ENCODE measurements around the gene TANGO6. TPM values are rescaled to one million over a fixed set of nuclear protein-coding genes. Genes with fewer than 3 reads are reported as not detected.

Gene TANGO6
- total and polyA plus RNA-seq, 2 of the 8 experiments (the other 6 are each of a cell fraction or from before 2014, with no cell fraction given): 5.0 to 19.5 TPM

DNA sequence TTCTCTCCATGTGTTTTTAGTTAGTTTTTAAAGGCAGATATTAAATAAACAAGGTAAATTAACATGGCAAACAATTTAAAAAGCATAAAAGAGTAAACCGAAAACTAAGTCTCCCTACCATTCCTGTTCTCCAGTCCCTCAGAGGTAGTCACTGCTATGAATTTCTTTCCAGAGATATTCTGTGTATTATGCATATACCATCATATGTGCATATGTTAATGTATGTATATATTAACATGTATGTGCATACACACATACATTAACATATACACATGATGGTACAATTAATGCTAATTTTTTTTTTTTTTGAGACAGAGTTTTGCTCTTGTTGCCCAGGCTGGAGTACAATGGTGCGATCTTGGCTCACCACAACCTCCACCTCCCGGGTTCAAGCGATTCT, 32.5 kb downstream of the TANGO6 start:
- ChIA-PET POLR2A (ENCODE audit: partially characterized antibody) (no interaction called here), CTCF (ENCODE audit: partially characterized antibody) (no interaction called here)
- FAIRE-seq (no peak), DNase-seq (ENCODE audit: low read depth in 1 of 2, low spot score in 2 of 2) (no peak)
- no peak overlapping the region for H2AFZ ChIP-seq (ENCODE audit: low read length)
- H3K4me3 ChIP-seq (ENCODE audit: extremely low read depth in 1 of 4, insufficient read depth in 2 of 4, low read depth in 3 of 4, low read length in 4 of 4): no peak overlapping the region
- no peak overlapping the region for H3K27ac ChIP-seq (ENCODE audit: low read depth, low read length)
- 97% methylated on average over 4 of the region's 4 CpGs; no CpG with 5 or more reads in 1 of the 2 experiments for WGBS, 2 experiments (ENCODE audit: extremely low coverage in 1 of 2, insufficient coverage in 1 of 2, insufficient read length in 1 of 2, insufficient replicate concordance in 2 of 2, low coverage in 1 of 2, low lambda C conversion rate in 2 of 2, missing lambda C conversion rate in 1 of 2)
- H2BK20ac ChIP-seq (ENCODE audit: low read length): no peak overlapping the region
- H2BK12ac ChIP-seq (ENCODE audit: low read depth, low read length): no peak overlapping the region
- H3K56ac ChIP-seq (replicated peaks; ENCODE audit: insufficient read length, low read depth, low read length): no peak overlapping the region
- no peaks in the 10 kb centered on the region for H3K23me2 ChIP-seq (ENCODE audit: low read depth, low read length)
- no peak overlapping the region for H3K18ac ChIP-seq (ENCODE audit: extremely low read depth, low read length)
- H4K8ac ChIP-seq (ENCODE audit: extremely low read depth, insufficient read depth, low read length): no peak overlapping the region
- H2BK5ac ChIP-seq (ENCODE audit: low read depth, low read length): no peak overlapping the region
- H3K4me1 ChIP-seq (replicated peaks in 1 of 4; ENCODE audit: control insufficient read depth in 3 of 4, insufficient read depth in 4 of 4, low read length in 3 of 4): no peaks in the 10 kb centered on the region
- no peaks in the 10 kb centered on the region for H3K27me3 ChIP-seq (replicated peaks in 1 of 4; ENCODE audit: control insufficient read depth in 3 of 4, extremely low read depth in 1 of 4, insufficient read depth in 3 of 4, low read length in 3 of 4)
- H3K9me3 ChIP-seq (ENCODE audit: insufficient read depth in 2 of 2, low read depth in 1 of 2, low read length in 1 of 2): no peaks in the 10 kb centered on the region
- no peak overlapping the region for H3K4me2 ChIP-seq (ENCODE audit: insufficient read depth in 1 of 2, low read depth in 2 of 2, low read length in 2 of 2)
- H4K91ac ChIP-seq (replicated peaks; ENCODE audit: insufficient read length, low read length): no peak overlapping the region
- no peaks in the 10 kb centered on the region for H4K20me1 ChIP-seq (replicated peaks in 1 of 2; ENCODE audit: control insufficient read depth in 1 of 2, insufficient read depth in 2 of 2, low read length in 2 of 2)
- no peak overlapping the region for H3K14ac ChIP-seq (ENCODE audit: insufficient read length)
- H3K79me1 ChIP-seq (ENCODE audit: low read depth, low read length): no peaks in the 10 kb centered on the region
- H3K4ac ChIP-seq (replicated peaks; ENCODE audit: insufficient read length, low read depth, low read length): no peak overlapping the region
- H2AK5ac ChIP-seq (ENCODE audit: low read depth, low read length): no peak overlapping the region
- no peak overlapping the region for H4K5ac ChIP-seq (ENCODE audit: insufficient read length, low read depth, low read length)
- H3K79me2 ChIP-seq (ENCODE audit: control insufficient read depth in 1 of 2, insufficient read depth in 2 of 2, low read length in 2 of 2): no peaks in the 10 kb centered on the region
- H2BK15ac ChIP-seq (ENCODE audit: low read length): no peak overlapping the region
- H3K36me3 ChIP-seq (ENCODE audit: control insufficient read depth in 2 of 4, insufficient read depth in 4 of 4, low read length in 3 of 4): peaks cover 0 to 7% (median 2%) of the 10 kb centered on the region in 4 experiments; a peak in 2 of 8 replicates
- no peak overlapping the region for H3K9ac ChIP-seq (replicated peaks in 1 of 4; ENCODE audit: extremely low read depth in 1 of 4, low read depth in 3 of 4, low read length in 3 of 4)
- H3K23ac ChIP-seq (ENCODE audit: insufficient read length): no peak overlapping the region
- no peak overlapping the region for H2BK120ac ChIP-seq (replicated peaks; ENCODE audit: low read depth, low read length)
- TF ChIP-seq POU5F1 (IDR thresholded peaks at IDR 0.05; ENCODE audit: low read depth, low read length) (no peak), FOSL1 (IDR thresholded peaks at IDR 0.05; ENCODE audit: insufficient read depth, low read depth, low read length) (no peak), KDM5A (IDR thresholded peaks at IDR 0.05; ENCODE audit: low read length) (no peak), SUZ12 (IDR thresholded peaks at IDR 0.05; ENCODE audit: low read length) (no peak), SIRT6 (IDR thresholded peaks at IDR 0.05; ENCODE audit: low read length) (no peak), RBBP5 (IDR thresholded peaks at IDR 0.05; ENCODE audit: borderline replicate concordance, low read depth, low read length) (no peak), SP1 (IDR thresholded peaks at IDR 0.05; ENCODE audit: low read depth, low read length) (no peak), CHD1 (IDR thresholded peaks at IDR 0.05; ENCODE audit: low read depth, low read length) (no peak), BRCA1 (IDR thresholded peaks at IDR 0.05; ENCODE audit: low read depth, low read length) (no peak), SIN3A (conservative IDR thresholded peaks at IDR 0.05 in 1 of 2, IDR thresholded peaks at IDR 0.05 in 1 of 2; ENCODE audit: low read depth in 1 of 2, low read length in 2 of 2) (no peak), ATF2 (IDR thresholded peaks at IDR 0.05; ENCODE audit: low read length) (no peak), TAF7 (optimal IDR thresholded peaks at IDR 0.05; ENCODE audit: borderline replicate concordance, low read depth, low read length) (no peak), MAFK (IDR thresholded peaks at IDR 0.05; ENCODE audit: low read depth, low read length) (no peak), SIX5 (IDR thresholded peaks at IDR 0.05; ENCODE audit: low read depth, low read length) (no peak)
